HEK293 (cell line): ENCODE results near the gene PPP1R1B.

ENCODE experiments used
- ATF2 ChIP-seq: fragments of 450-650 bp; formaldehyde crosslinking; IDR thresholded peaks from 2 replicates; pipeline ENCODE4 v1.5.1; 2016; ENCODE audit warnings: missing biosample characterization, missing genetic modification characterization, low read depth
- GLI4 ChIP-seq: fragments of 450-650 bp; formaldehyde crosslinking; IDR thresholded peaks from 2 replicates; pipeline ENCODE4 v1.5.1; 2016; ENCODE audit warnings: missing biosample characterization, missing genetic modification characterization
- IKZF3 ChIP-seq: fragments of 450-650 bp; IDR thresholded peaks from 2 replicates; pipeline ENCODE4 v1.5.0; 2018; ENCODE audit warnings: missing biosample characterization, mild to moderate bottlenecking, missing genetic modification characterization, moderate library complexity
- KLF1 ChIP-seq: fragments of 450-650 bp; formaldehyde crosslinking; IDR thresholded peaks from 2 replicates; pipeline ENCODE4 v1.5.1; 2016; ENCODE audit warnings: missing biosample characterization, missing genetic modification characterization
- KLF7 ChIP-seq: fragments of 450-650 bp; formaldehyde crosslinking; IDR thresholded peaks from 2 replicates; pipeline ENCODE4 v1.5.1; 2016; ENCODE audit warnings: missing biosample characterization, missing genetic modification characterization, borderline replicate concordance
- MYNN ChIP-seq: fragments of 450-650 bp; formaldehyde crosslinking; IDR thresholded peaks from 2 replicates; pipeline ENCODE4 v1.5.1; 2016; ENCODE audit warnings: missing biosample characterization, missing genetic modification characterization, borderline replicate concordance
- OSR2 ChIP-seq: fragments of 450-650 bp; formaldehyde crosslinking; IDR thresholded peaks from 2 replicates; pipeline ENCODE4 v1.5.1; 2016; ENCODE audit warnings: missing biosample characterization, missing genetic modification characterization
- OVOL3 ChIP-seq: fragments of 450-650 bp; formaldehyde crosslinking; IDR thresholded peaks from 2 replicates; pipeline ENCODE4 v1.5.1; 2016; ENCODE audit warnings: missing biosample characterization, missing genetic modification characterization
- SP2 ChIP-seq: fragments of 450-650 bp; formaldehyde crosslinking; IDR thresholded peaks from 2 replicates; pipeline ENCODE4 v1.5.1; 2016; ENCODE audit warnings: missing biosample characterization, missing genetic modification characterization
- TRIM28 ChIP-seq: IDR thresholded peaks from 2 replicates; pipeline ENCODE4 v1.6.1; 2011; ENCODE audit warnings: low read length, control low read depth, borderline replicate concordance
- YY1 ChIP-seq: fragments of 450-650 bp; formaldehyde crosslinking; IDR thresholded peaks from 2 replicates; pipeline ENCODE4 v1.5.1; 2018; ENCODE audit warnings: missing biosample characterization, missing genetic modification characterization
- ZBTB20 ChIP-seq: fragments of 450-650 bp; formaldehyde crosslinking; IDR thresholded peaks from 2 replicates; pipeline ENCODE4 v1.5.1; 2016; ENCODE audit warnings: missing biosample characterization, missing genetic modification characterization
- ZBTB8A ChIP-seq: fragments of 450-650 bp; formaldehyde crosslinking; IDR thresholded peaks from 2 replicates; pipeline ENCODE4 v1.5.1; 2016; ENCODE audit warnings: missing biosample characterization, missing genetic modification characterization
- ZEB2 ChIP-seq: fragments of 450-650 bp; formaldehyde crosslinking; IDR thresholded peaks from 2 replicates; pipeline ENCODE4 v1.5.1; 2016; ENCODE audit warnings: missing biosample characterization, missing genetic modification characterization
- ZNF10 ChIP-seq: fragments of 450-650 bp; formaldehyde crosslinking; IDR thresholded peaks from 2 replicates; pipeline ENCODE4 v1.5.1; 2017; ENCODE audit warnings: missing biosample characterization, missing genetic modification characterization
- ZNF121 ChIP-seq: fragments of 450-650 bp; formaldehyde crosslinking; IDR thresholded peaks from 2 replicates; pipeline ENCODE4 v1.5.1; 2016; ENCODE audit warnings: missing biosample characterization, missing genetic modification characterization
- ZNF214 ChIP-seq: fragments of 450-650 bp; formaldehyde crosslinking; IDR thresholded peaks from 2 replicates; pipeline ENCODE4 v1.5.1; 2017; ENCODE audit warnings: missing biosample characterization, mild to moderate bottlenecking, missing genetic modification characterization, borderline replicate concordance
- ZNF223 ChIP-seq: fragments of 450-650 bp; formaldehyde crosslinking; IDR thresholded peaks from 2 replicates; pipeline ENCODE4 v1.5.1; 2016; ENCODE audit warnings: missing biosample characterization, missing genetic modification characterization
- ZNF274 ChIP-seq, 2 experiments: fragments of 200-500 bp in 1 of 2; fragments of 450-650 bp in 1 of 2; sonication (Bioruptor generic) in 1 of 2; formaldehyde crosslinking in 1 of 2; IDR thresholded peaks; 2 replicates each; pipeline versions ENCODE4 v1.5.1 to v1.6.1; 2014 to 2016; ENCODE audit warnings: borderline replicate concordance in 1 of 2, inconsistent platforms in 1 of 2, low read length in 1 of 2, missing biosample characterization in 1 of 2, missing genetic modification characterization in 1 of 2
- ZNF341 ChIP-seq: fragments of 450-650 bp; formaldehyde crosslinking; IDR thresholded peaks from 2 replicates; pipeline ENCODE4; 2016; ENCODE audit warnings: low read depth, missing biosample characterization, missing genetic modification characterization
- ZNF433 ChIP-seq: fragments of 450-650 bp; formaldehyde crosslinking; IDR thresholded peaks from 2 replicates; pipeline ENCODE4 v1.5.1; 2016; ENCODE audit warnings: missing biosample characterization, missing genetic modification characterization, low read depth
- ZNF549 ChIP-seq: fragments of 450-650 bp; IDR thresholded peaks from 2 replicates; pipeline ENCODE4 v1.5.1; 2018; ENCODE audit warnings: missing biosample characterization, missing genetic modification characterization, mild to moderate bottlenecking, inconsistent platforms, moderate library complexity
- ZNF600 ChIP-seq: fragments of 450-650 bp; formaldehyde crosslinking; IDR thresholded peaks from 2 replicates; pipeline ENCODE4 v1.5.1; 2016; ENCODE audit warnings: missing biosample characterization, missing genetic modification characterization
- ZNF621 ChIP-seq: fragments of 450-650 bp; formaldehyde crosslinking; IDR thresholded peaks from 2 replicates; pipeline ENCODE4 v1.5.1; 2017; ENCODE audit warnings: missing biosample characterization, missing genetic modification characterization
- ZNF626 ChIP-seq: fragments of 450-650 bp; sonication (Bioruptor Pico); formaldehyde crosslinking; IDR thresholded peaks from 2 replicates; pipeline ENCODE4 v1.5.1; 2018; ENCODE audit warnings: missing biosample characterization, missing genetic modification characterization, inconsistent platforms
- ZSCAN4 ChIP-seq: fragments of 450-650 bp; formaldehyde crosslinking; IDR thresholded peaks from 2 replicates; pipeline ENCODE4 v1.5.1; 2017; ENCODE audit warnings: missing biosample characterization, missing genetic modification characterization

The PPP1R1B gene

GRCh38 chr17:39663688-39664580, 37.2 kb downstream of the PPP1R1B start (continued):
- TF ChIP-seq OVOL3 (tag by site-specific recombination) (no peak), TRIM28 (peak; percentile 54; the same call in 1 of the 2 replicates), MYNN (tag by site-specific recombination) (no peak), ZNF214 (tag by site-specific recombination) (no peak), ATF2 (tag by site-specific recombination) (no peak), YY1 (no peak), IKZF3 (tag by site-specific recombination) (no peak), ZNF621 (tag by site-specific recombination) (no peak), ZNF433 (tag by site-specific recombination) (no peak), ZNF121 (tag by site-specific recombination) (peak; percentile 79; the same call in 1 of the 2 replicates), SP2 (tag by site-specific recombination) (peak; percentile 73), OSR2 (tag by site-specific recombination) (peak; percentile 29), GLI4 (tag by site-specific recombination) (no peak), KLF1 (tag by site-specific recombination) (peak; percentile 67), ZBTB8A (tag by site-specific recombination) (no peak), ZNF341 (tag by site-specific recombination) (no peak), ZSCAN4 (tag by site-specific recombination) (no peak), ZNF549 (no peak), ZNF223 (tag by site-specific recombination) (no peak), ZEB2 (tag by site-specific recombination) (0 out of 2 replicates have a peak, but pooled peaks have one; percentile 20), ZNF600 (peak; percentile 56; the same call in 1 of the 2 replicates), ZNF274 (IDR thresholded peaks at IDR 0.05; ENCODE audit: low read length) (no peak), ZNF274 (tag by site-specific recombination; IDR thresholded peaks at IDR 0.05; ENCODE audit: borderline replicate concordance) (no peak), ZNF10 (no peak), KLF7 (no peak), ZBTB20 (tag by site-specific recombination) (peak; percentile 38; the same call in 1 of the 2 replicates), ZNF626 (no peak)
